Activated CD4-positive, CD25-positive, alpha-beta regulatory T cell treated with anti-CD3 and anti-CD28 coated beads, Interleukin-2, amount 50 U/mL, for 16 hours (primary cell): ENCODE data around the gene DESI2.
"Not testable (repeated sequence)": the region's sequence is repeated elsewhere in the genome, so short reads cannot be mapped to it uniquely, and the experiment has no call there.

Source experiments
- DNase-seq: peaks from one replicate; pipeline ENCODE4 v3.0.0-alpha.2; 2020; ENCODE audit warnings: low read depth, low spot score

Gene DESI2

GRCh38 chr1:244654108-244655038 is 1.4 kb downstream of the DESI2 start:
- DNase-seq: no peak

DNA sequence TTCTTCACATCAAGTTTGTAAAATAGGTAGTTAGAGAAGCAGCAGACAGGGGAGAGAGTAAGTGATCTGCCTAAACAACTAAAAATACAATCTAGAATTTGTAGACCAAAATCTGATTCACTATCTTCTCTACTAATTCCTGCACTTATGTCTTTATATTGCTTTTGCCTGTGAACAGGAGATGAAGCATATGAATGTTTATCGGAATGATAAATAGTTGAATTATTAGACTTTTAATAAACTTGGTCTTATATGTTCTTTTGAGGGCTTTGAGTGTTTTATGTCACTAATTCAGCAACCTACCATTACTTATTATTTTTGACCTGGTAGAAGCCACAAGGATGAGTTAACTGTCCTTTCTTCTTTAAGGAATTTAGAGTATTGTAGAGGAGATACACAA is 2.3 kb downstream of the DESI2 start:
- DNase-seq: no peak

GRCh38 chr1:244657421-244657820 is 4.5 kb downstream of the DESI2 start:
- no peak for DNase-seq

DNA sequence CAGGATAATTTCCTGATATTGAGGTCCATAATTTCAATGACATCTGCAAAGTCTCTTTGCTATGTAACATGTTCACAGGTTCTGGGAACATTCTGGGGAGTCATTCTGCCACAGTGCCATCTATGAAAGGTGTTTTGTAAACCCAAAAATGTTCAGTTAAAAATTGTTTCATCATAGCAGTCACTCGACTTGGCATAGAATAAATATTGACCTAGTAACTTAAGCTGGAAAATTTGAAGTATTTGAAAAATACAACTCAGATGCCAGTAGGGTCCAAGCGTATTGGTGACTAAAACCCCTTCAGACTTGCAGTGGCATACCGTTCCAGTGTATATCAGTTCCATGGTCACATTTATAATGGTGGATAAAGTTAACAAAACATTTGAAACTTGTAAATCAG is 6.8 kb downstream of the DESI2 start:
- DNase-seq: no peak

DNA sequence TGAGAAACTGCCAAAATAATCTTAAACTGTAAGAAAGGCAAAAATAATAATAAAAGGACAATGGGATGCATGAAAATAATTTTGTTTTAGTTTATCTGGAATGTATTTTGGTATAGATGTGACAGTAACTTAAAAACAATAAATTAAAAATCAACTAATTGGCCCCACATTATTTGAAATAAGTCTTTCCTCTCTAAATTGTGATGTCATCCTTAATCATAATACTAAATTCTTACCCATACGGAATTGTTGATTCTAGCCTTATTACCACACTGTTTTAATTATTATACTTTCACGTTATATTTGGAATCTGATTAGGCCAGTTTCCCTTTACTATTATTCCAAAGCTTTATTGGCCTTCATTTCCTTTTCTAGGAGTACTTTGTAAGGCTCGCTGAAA is 7.7 kb downstream of the DESI2 start:
- no peak for DNase-seq

- DNase-seq: not testable (repeated sequence)
Observed at GRCh38 chr1:244661569-244662312, 8.8 kb downstream of the DESI2 start.

DNA sequence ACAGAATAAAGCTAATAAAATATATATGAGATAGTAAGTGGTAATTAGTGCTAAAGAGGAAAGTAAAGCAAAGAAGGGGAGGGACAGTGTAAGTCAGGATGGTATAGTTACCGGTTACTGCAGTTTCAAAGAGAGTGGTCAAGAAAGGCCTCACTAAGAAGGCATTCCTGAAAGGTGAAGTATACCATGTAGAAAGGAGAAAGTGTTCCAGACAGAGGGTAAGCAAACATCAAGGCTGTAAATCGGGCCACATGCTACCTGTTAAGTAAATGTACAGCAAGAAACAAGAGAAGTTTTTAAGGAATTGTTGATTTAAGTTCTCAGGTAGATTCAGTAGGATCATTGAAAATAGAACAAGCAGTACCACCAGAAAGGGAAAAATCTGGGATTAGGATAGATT is 9.7 kb downstream of the DESI2 start:
- DNase-seq: no peak

DNA sequence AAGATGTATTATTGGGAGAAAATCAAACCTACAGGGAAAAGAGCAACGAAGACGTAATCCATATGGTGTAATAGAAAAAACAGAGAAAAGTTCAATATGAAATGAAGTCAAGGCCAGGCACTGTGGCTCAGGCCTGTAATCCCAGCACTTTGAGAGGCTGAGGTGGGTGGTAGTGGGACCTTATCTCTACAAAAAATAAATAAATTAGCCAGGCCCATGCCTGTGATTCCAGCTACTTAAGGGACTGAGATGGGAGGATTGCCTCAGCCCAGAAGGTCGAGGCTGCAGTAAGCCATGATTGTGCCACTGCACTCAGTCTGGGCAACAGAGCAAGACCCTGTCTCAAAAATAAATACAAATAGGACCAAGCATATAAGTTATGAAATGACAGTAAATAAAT is 11.4 kb downstream of the DESI2 start:
- DNase-seq: no peak

GRCh38 chr1:244665771-244666217 is 12.9 kb downstream of the DESI2 start:
- DNase-seq: no peak

DNA sequence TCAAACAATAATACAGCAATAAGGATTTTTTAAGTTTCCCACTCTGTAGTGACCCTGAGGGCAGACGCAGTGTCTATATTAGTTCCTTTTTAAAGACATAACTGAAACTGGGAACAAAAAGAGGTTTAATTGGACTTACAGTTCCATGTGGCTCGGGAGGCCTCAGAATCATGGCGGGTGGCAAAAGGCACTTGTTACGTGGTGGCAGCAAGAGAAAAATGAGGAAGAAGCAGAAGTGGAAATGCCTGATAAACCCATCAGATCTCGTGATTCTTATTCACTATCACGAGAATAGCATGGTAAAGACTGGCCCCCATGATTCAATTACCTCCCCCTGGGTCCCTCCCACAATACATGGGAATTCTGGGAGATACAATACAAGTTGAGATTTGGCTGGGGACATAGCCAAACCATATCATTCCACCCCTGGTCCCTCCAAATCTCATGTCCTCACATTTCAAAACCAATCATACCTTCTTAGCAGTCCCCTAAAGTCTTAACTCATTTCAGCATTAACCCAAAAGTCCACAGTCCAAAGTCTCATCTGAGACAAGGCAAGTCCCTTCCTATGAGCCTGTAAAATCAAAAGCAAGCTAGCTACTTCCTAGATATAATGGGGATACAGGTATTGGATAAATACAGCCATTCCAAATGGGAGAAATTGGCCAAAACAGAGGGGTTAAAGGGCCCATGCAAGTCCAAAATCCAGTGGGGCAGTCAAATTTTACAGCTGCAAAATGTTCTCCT is 13.9 kb downstream of the DESI2 start:
- not testable (repeated sequence) for DNase-seq

DNA sequence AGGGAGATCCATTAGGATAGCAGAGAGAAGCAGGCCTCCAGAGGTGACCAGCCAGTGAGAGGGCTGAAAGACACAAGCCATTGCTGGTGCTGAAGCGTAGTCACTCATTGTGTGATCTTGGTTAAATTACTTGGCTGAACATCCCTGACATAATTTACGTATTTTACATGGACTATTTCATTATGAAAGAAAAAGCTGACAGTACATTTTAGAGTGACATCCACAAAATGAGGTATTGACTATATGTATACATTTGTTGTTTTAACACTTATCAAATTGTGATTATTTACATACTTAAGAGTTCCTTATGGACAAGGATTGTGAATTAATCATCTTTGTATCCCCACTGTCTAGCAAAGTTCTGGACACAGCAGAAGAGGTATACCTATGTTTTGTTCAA is 14.9 kb downstream of the DESI2 start:
- DNase-seq: no peak

DNA sequence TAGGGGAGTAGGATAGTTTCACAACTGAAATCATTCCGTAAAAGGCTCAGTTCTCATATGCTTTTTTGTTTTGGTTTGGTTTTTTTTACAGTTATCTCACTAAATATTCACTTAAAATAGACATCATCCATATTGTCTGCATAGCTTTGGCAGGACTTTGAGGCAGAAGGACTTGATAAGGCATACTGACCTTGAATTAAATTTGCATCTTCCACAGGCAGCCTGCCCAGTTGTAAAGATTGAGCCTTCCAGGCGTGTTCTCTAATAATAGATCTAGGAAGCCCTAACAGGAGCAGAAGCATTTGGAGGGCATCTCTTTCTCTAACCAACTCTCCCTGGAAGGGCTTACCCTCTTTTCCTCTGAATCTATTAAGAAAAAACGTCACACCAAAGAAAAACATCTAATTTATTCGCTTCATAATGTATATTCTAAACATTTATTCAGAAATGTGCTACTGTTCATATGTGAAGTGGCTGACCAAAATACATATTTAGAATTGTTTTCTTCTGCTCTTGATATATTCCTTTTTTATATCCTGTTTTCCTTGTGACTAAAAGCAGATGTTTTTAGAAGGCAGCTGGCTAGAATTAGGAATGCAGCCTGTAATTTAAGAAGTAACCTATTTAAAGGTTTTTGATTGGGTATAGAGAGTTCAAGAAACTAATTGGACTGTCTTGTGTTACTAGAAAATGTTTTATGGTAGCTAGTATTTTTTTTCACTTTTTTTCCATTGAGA is 20.2 kb downstream of the DESI2 start:
- DNase-seq: no peak

DNA sequence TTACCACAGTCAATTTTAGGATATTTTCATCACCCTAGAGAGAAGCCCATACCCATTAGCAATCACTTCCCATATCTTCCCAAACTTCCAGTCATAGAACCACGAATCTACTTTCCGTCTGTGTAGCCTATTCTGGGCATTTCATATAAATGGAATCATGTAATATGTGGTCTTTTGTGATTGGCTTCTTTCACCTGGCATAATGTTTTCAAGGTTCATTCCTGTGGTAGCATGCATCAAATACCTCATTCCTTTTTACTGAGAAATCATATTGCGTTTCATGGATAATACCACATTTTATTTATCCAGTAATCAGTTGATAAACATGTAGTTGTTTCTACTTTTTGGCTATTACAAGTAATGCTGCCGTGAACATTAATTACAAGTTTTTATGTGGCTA is 21.5 kb downstream of the DESI2 start:
- no peak for DNase-seq

GRCh38 chr1:244675167-244675566 is 22.2 kb downstream of the DESI2 start:
- DNase-seq: no peak

GRCh38 chr1:244678697-244679096 is 25.8 kb downstream of the DESI2 start:
- no peak for DNase-seq

DNA sequence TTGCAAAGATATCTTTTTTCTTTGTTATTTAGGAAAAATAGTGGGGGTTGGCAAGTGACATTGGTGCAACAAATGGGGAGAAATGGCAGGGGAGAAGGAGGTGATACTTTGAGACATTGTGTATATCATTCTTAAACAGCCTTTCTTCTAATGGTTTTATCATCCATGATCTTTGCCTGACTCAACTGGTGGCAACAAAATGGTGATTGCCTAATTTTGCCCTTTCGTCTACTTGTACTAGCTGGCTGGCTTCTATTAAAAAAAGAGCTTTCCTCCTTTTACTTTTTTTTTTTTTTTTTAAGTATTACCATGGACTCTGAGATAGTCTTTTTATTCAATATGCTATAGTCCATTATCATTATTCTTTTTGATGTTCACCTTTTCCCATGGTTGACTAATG is 27.7 kb downstream of the DESI2 start:
- no peak for DNase-seq

- not testable (repeated sequence) for DNase-seq
Observed at GRCh38 chr1:244682087-244682486, 29.2 kb downstream of the DESI2 start.

DNA sequence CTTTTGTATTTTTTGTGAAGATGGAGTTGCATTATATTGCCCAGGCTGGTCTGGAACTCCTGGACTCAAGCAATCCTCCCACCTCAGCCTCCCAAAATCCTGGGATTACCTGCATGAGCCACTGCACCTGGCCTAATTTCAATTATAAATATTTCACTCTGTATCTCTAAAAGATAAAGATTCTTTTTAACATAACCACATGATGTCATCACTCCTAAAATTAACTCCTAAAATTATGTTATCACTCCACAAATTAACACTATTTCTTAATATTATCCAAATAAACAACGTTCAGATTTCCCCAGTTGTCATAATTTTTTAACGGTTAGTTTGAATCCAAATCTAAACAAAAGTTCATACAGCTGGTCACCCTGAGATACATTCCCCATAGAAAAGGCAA is 43.0 kb downstream of the DESI2 start:
- DNase-seq: no peak

DNA sequence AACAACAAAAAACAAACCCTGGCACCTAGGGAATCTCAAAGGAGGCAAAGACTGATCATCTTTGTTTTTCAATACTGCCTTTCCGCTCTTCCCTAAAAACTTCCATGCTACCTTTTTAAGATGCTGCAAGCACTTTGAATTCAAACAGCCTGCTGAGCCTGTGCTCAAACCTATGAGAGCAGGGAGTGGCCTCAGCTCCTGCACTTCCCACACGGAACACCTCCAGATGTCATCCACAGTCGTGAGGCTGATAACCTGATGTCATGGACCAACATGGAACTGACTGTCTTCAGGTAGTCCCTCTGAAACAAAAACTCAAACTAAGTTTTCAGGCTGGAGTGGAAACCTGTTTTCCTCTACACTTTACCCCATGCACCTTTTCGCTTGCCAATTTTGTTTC is 46.8 kb downstream of the DESI2 start:
- DNase-seq: no peak

DNA sequence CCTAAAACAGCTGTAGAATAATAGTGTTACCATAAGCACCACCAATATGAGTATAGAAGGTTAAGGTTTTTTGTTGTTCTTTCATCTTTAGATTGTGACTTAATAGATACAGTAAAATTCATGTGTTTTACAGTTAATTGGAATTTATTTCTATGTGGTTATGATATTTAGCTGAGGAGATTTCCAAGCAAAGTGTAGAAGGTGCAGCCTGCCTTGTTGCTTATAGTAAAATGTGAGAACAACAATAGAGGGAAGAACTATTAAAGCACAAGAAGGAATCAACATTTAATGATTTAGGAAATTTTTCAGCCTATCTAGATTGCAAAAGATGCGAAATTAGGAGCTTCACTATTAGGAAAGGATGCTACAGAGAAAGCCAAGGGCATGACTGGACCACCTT is 47.9 kb downstream of the DESI2 start:
- no peak for DNase-seq

DNA sequence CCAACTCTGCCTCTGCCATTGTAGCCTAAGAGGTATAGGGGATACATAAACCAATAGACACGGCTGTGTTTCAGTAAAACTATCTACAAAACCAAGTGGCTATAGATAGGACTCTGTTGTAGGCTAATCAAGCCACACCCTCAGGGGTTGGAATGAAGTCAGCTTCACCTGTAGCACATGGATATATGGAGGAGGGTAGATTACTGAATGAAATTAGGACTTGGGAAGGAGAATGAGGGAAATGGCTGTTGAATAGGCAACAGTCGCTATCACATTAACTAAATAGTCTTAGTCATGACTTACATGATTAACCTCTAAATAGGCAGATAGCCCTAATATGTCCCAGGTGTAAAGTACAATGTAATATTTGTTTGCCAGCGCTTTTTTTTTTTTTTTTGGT is 49.7 kb downstream of the DESI2 start:
- no peak for DNase-seq
